ENCODE measurements around the gene CMTR1. TPM values are rescaled to one million over a fixed set of nuclear protein-coding genes. Genes with fewer than 3 reads are reported as not detected.

The CMTR1 gene
- total RNA-seq, 4 donors from 2014 or later: 39.3 to 45.0 (median 40.9) TPM

GRCh38 chr6:37454420-37455140, 21.6 kb downstream of the CMTR1 start:
- Histone ChIP-seq H3K27me3 (no peaks in the 10 kb centered on the region), H3K4me3 (no peak overlapping the region), H3K36me3 (peaks cover 0 to 94% (median 12%) of the 10 kb centered on the region in 3 donors), H3K4me1 (no peaks in the 10 kb centered on the region), H3K27ac (no peak overlapping the region), H3K9me3 (no peaks in the 10 kb centered on the region)
- DNase-seq (ENCODE audit: low spot score in 2 of 2): no peak
- whole genome bisulfite sequencing, 2 donors: 70 to 72% methylated on average over 8 of the region's 8 CpGs
- TF ChIP-seq CTCF (IDR thresholded peaks at IDR 0.05) (no peak), EP300 (IDR thresholded peaks at IDR 0.05) (no peak), POLR2A (IDR thresholded peaks at IDR 0.05) (no peak)

GRCh38 chr6:37456126-37456525, 23.1 kb downstream of the CMTR1 start:
- no peaks in the 10 kb centered on the region for H3K27me3 ChIP-seq
- H3K4me3 ChIP-seq: no peak overlapping the region
- H3K27ac ChIP-seq: no peak overlapping the region
- no peak for TF ChIP-seq POLR2A (IDR thresholded peaks at IDR 0.05)
- no peak for TF ChIP-seq CTCF (IDR thresholded peaks at IDR 0.05)
- no peak for TF ChIP-seq EP300 (IDR thresholded peaks at IDR 0.05)
- DNase-seq (ENCODE audit: low spot score in 2 of 2): no peak
- no peaks in the 10 kb centered on the region for H3K9me3 ChIP-seq
- WGBS, 2 donors: 85 to 86% methylated on average over 6 of the region's 6 CpGs
- H3K36me3 ChIP-seq: peaks cover 0 to 94% (median 15%) of the 10 kb centered on the region in 3 donors
- no peaks in the 10 kb centered on the region for H3K4me1 ChIP-seq

- Histone ChIP-seq H3K9me3 (no peaks in the 10 kb centered on the region), H3K4me3 (no peak overlapping the region), H3K36me3 (peaks cover 0 to 94% (median 22%) of the 10 kb centered on the region in 3 donors), H3K27ac (no peak overlapping the region), H3K4me1 (no peaks in the 10 kb centered on the region), H3K27me3 (no peaks in the 10 kb centered on the region)
- DNase-seq (ENCODE audit: low spot score in 2 of 2): no peak
- WGBS, 2 donors: 55 to 60% methylated on average over 6 of the region's 6 CpGs
- no peak for TF ChIP-seq EP300 (IDR thresholded peaks at IDR 0.05)
Measured at GRCh38 chr6:37456816-37457560, 24.0 kb downstream of the CMTR1 start.

GRCh38 chr6:37459981-37460800, 27.2 kb downstream of the CMTR1 start:
- H3K4me3 ChIP-seq: no peak overlapping the region
- H3K36me3 ChIP-seq: peaks cover 0 to 95% (median 23%) of the 10 kb centered on the region in 3 donors
- no peaks in the 10 kb centered on the region for H3K27me3 ChIP-seq
- WGBS, 2 donors: 79 to 82% methylated on average over 5 of the region's 5 CpGs
- no peak overlapping the region for H3K27ac ChIP-seq
- no peaks in the 10 kb centered on the region for H3K4me1 ChIP-seq
- TF ChIP-seq CTCF (IDR thresholded peaks at IDR 0.05) (no peak), POLR2A (IDR thresholded peaks at IDR 0.05) (no peak), EP300 (IDR thresholded peaks at IDR 0.05) (no peak)
- no peaks in the 10 kb centered on the region for H3K9me3 ChIP-seq
- DNase-seq (ENCODE audit: low spot score in 2 of 2): no peak

- H3K4me3 ChIP-seq: no peak overlapping the region
- H3K36me3 ChIP-seq: peaks cover 0 to 95% (median 23%) of the 10 kb centered on the region in 3 donors
- 64 to 83% methylated on average over 2 of the region's 2 CpGs for WGBS, 2 donors
- no peaks in the 10 kb centered on the region for H3K9me3 ChIP-seq
- H3K27ac ChIP-seq: no peak overlapping the region
- H3K4me1 ChIP-seq: no peaks in the 10 kb centered on the region
- H3K27me3 ChIP-seq: no peaks in the 10 kb centered on the region
- no peak for TF ChIP-seq POLR2A (IDR thresholded peaks at IDR 0.05)
- TF ChIP-seq EP300 (IDR thresholded peaks at IDR 0.05): no peak
- TF ChIP-seq CTCF (IDR thresholded peaks at IDR 0.05): no peak
- DNase-seq (ENCODE audit: low spot score in 2 of 2): no peak
Measured at GRCh38 chr6:37460805-37461204, 27.8 kb downstream of the CMTR1 start.

Measured in tibial nerve (tissue), 4 donors.